Esophagus muscularis mucosa (tissue), 4 donors: ENCODE data around the gene OBSCN. TPM values are rescaled to one million over a fixed set of nuclear protein-coding genes. Genes with fewer than 3 reads are reported as not detected.
"Not testable (repeated sequence)": the region's sequence is repeated elsewhere in the genome, so short reads cannot be mapped to it uniquely, and the experiment has no call there.

Source experiments
- DNase-seq: peaks from one replicate; pipeline ENCODE4 v3.0.0-alpha.2; 2017; ENCODE audit errors: extremely low spot score
- H3K27ac ChIP-seq, 4 donors: fragments of 200-600 bp; sonication (generic); replicated peaks in 1 of 4; 1 replicate in 3 of 4; 2 replicates in 1 of 4; pipeline ENCODE4 v1.5.1; 2016 to 2019; ENCODE audit warnings: mild to moderate bottlenecking in 1 of 4
- H3K27me3 ChIP-seq, 4 donors: fragments of 200-600 bp; sonication (generic); one replicate each; pipeline versions ENCODE4 v1.5.1 to v1.6.0; 2016 to 2019
- H3K36me3 ChIP-seq, 4 donors: fragments of 200-600 bp; sonication (generic); one replicate each; pipeline ENCODE4 v1.5.1; 2016 to 2019
- H3K4me1 ChIP-seq, 4 donors: fragments of 200-600 bp; sonication (generic); one replicate each; pipeline ENCODE4 v1.5.1; 2016 to 2019
- H3K4me3 ChIP-seq, 4 donors: fragments of 200-600 bp; sonication (generic); 1 replicate in 2 of 4; 2 replicates in 2 of 4; pipeline ENCODE4 v1.5.1; 2016 to 2019; ENCODE audit warnings: mild to moderate bottlenecking in 4 of 4, moderate library complexity in 1 of 4
- H3K9me3 ChIP-seq, 4 donors: fragments of 200-600 bp; sonication (generic); 1 replicate in 3 of 4; 2 replicates in 1 of 4; pipeline ENCODE4 v1.5.1; 2016 to 2019
- CTCF ChIP-seq, 3 experiments: fragments of 200-600 bp in 2 of 3; fragments of 450-650 bp in 1 of 3; sonication (generic) in 2 of 3; IDR thresholded peaks; one replicate each; pipeline ENCODE4 v1.5.1; 2017 to 2019; ENCODE audit warnings: antibody characterized with exemption in 3 of 3, mild to moderate bottlenecking in 2 of 3, moderate library complexity in 1 of 3
- EP300 ChIP-seq: sonication (generic); formaldehyde crosslinking; IDR thresholded peaks from one replicate; pipeline ENCODE4 v1.6.1; 2017; ENCODE audit warnings: antibody characterized with exemption
- POLR2A ChIP-seq: fragments of 450-650 bp; IDR thresholded peaks from one replicate; pipeline ENCODE4 v1.6.1; 2017; ENCODE audit warnings: antibody characterized with exemption, moderate library complexity, mild to moderate bottlenecking, low read depth
- POLR2AphosphoS5 ChIP-seq, 2 donors: sonication (generic); formaldehyde crosslinking; IDR thresholded peaks; one replicate each; pipeline ENCODE4 v1.6.1; 2017; ENCODE audit warnings: antibody characterized with exemption in 2 of 2
- WGBS: methylation state at CpG from one replicate; pipeline ENCODE4 v1.1.5; 2018; 5-methylcytosine and 5-hydroxymethylcytosine counted together
- intact Hi-C: fragments of 100-400 bp; cut with DNase I; formaldehyde crosslinking; loops from one replicate; pipeline ENCODE4 v1.15.1; 2023
- total RNA-seq, 4 donors: library from RNA; depleted of rRNA; stranded (reverse); fragments of >200 nt; gene quantifications; one replicate each; pipeline versions ENCODE4 v1.1.0 to v1.2.1, GENCODE V29; 2016

OBSCN gene
- total RNA-seq, 4 donors from 2014 or later = 12.6 to 31.4 (median 17.8) TPM

GRCh38 chr1:228268881-228269265 lies 61.0 kb downstream of the OBSCN start:
- 86% methylated on average over 4 of the region's 8 CpGs for WGBS
- H3K27me3 ChIP-seq = no peaks in the 10 kb centered on the region
- no peak overlapping the region for H3K4me3 ChIP-seq
- H3K27ac ChIP-seq = no peak overlapping the region
- TF ChIP-seq CTCF (IDR thresholded peaks at IDR 0.05) = no peak
- TF ChIP-seq POLR2AphosphoS5 (IDR thresholded peaks at IDR 0.05) = no peak
- no peak for TF ChIP-seq EP300
- TF ChIP-seq POLR2A = no peak
- peaks cover 0 to 10% (median 2%) of the 10 kb centered on the region in 4 donors for H3K4me1 ChIP-seq
- intact Hi-C loops = no loop called here
- H3K9me3 ChIP-seq = no peaks in the 10 kb centered on the region
- H3K36me3 ChIP-seq = peaks cover 0 to 60% (median 24%) of the 10 kb centered on the region in 4 donors
- DNase-seq = no peak

- H3K4me3 ChIP-seq, H3K27me3 ChIP-seq, H3K27ac ChIP-seq, intact Hi-C loops, H3K9me3 ChIP-seq, DNase-seq: not testable (repeated sequence)
- Histone ChIP-seq H3K36me3 (peaks cover 0 to 60% (median 25%) of the 10 kb centered on the region in 4 donors), H3K4me1 (peaks cover 0 to 10% (median 5%) of the 10 kb centered on the region in 4 donors)
- WGBS = 92% methylated on average over 17 of the region's 17 CpGs
Measured at GRCh38 chr1:228269431-228269830, 61.6 kb downstream of the OBSCN start.

- Histone ChIP-seq H3K9me3 (no peaks in the 10 kb centered on the region), H3K4me1 (peaks cover 4 to 15% (median 9%) of the 10 kb centered on the region in 4 donors), H3K27me3 (no peaks in the 10 kb centered on the region), H3K36me3 (peaks cover 0 to 61% (median 26%) of the 10 kb centered on the region in 4 donors), H3K4me3 (no peak overlapping the region), H3K27ac (no peak overlapping the region)
- TF ChIP-seq POLR2A = no peak
- no peak for TF ChIP-seq EP300
- no peak for TF ChIP-seq POLR2AphosphoS5 (IDR thresholded peaks at IDR 0.05)
- TF ChIP-seq CTCF (IDR thresholded peaks at IDR 0.05) = no peak
- intact Hi-C loops = loop anchor here (10.0 kb wide), 1 partner anchor 135 kb away; the partner anchor contains the start of gene TRIM11
- no peak for DNase-seq
- WGBS = 87% methylated on average over 1 of the region's 1 CpG
Measured at GRCh38 chr1:228270032-228270431, 62.2 kb downstream of the OBSCN start.

- intact Hi-C loops = loop anchor here (10.0 kb wide), 1 partner anchor 133 kb away; the partner anchor contains the start of gene TRIM11
- H3K27ac ChIP-seq = no peak overlapping the region
- no peaks in the 10 kb centered on the region for H3K9me3 ChIP-seq
- peaks cover 18 to 29% (median 20%) of the 10 kb centered on the region in 4 donors for H3K4me1 ChIP-seq
- DNase-seq = no peak
- no peak overlapping the region for H3K4me3 ChIP-seq
- H3K27me3 ChIP-seq = no peaks in the 10 kb centered on the region
- peaks cover 0 to 71% (median 26%) of the 10 kb centered on the region in 4 donors for H3K36me3 ChIP-seq
- no peak for TF ChIP-seq EP300
- no peak for TF ChIP-seq POLR2A
- TF ChIP-seq POLR2AphosphoS5 (IDR thresholded peaks at IDR 0.05) = no peak
- TF ChIP-seq CTCF (IDR thresholded peaks at IDR 0.05) = no peak
- 93% methylated on average over 14 of the region's 19 CpGs for WGBS
Measured at GRCh38 chr1:228271701-228272251, 63.9 kb downstream of the OBSCN start.

- TF ChIP-seq POLR2AphosphoS5 (IDR thresholded peaks at IDR 0.05) = no peak
- no peak for TF ChIP-seq POLR2A
- no peak for TF ChIP-seq CTCF (IDR thresholded peaks at IDR 0.05)
- TF ChIP-seq EP300 = no peak
- DNase-seq = no peak
- Histone ChIP-seq H3K4me1 (peaks cover 18 to 32% (median 21%) of the 10 kb centered on the region in 4 donors), H3K27me3 (no peaks in the 10 kb centered on the region), H3K4me3 (no peak overlapping the region), H3K36me3 (peaks cover 0 to 71% (median 21%) of the 10 kb centered on the region in 4 donors), H3K9me3 (no peaks in the 10 kb centered on the region), H3K27ac (no peak overlapping the region)
- WGBS = 100% methylated on average over 7 of the region's 7 CpGs
- intact Hi-C loops = loop anchor here (10.0 kb wide), 1 partner anchor 132 kb away; the partner anchor contains the start of gene TRIM11
Measured at GRCh38 chr1:228272331-228272791, 64.5 kb downstream of the OBSCN start.
